ENCODE measurements around the gene PRKAA1.
"Not testable (repeated sequence)": the region's sequence is repeated elsewhere in the genome, so short reads cannot be mapped to it uniquely, and the experiment has no call there.

PRKAA1 gene

GRCh38 chr5:40735609-40736008 is 62.6 kb downstream of the PRKAA1 start:
- in situ Hi-C loops (cut with MboI; ENCODE audit: low sequenced_read_pairs), result loop anchor here (25.0 kb wide), 1 partner anchor 1148 kb away; no protein-coding TSS in a partner anchor

- in situ Hi-C loops (cut with MboI; ENCODE audit: low sequenced_read_pairs), result loop anchor here (25.0 kb wide), 1 partner anchor 1148 kb away; no protein-coding TSS in a partner anchor
These were observed 63.2 kb downstream of the PRKAA1 start for GRCh38 chr5:40734986-40735385.

GRCh38 chr5:40733879-40734563 is 64.2 kb downstream of the PRKAA1 start:
- in situ Hi-C loops (cut with MboI; ENCODE audit: low sequenced_read_pairs), result loop anchor here (25.0 kb wide), 1 partner anchor 1147 kb away; no protein-coding TSS in a partner anchor

GRCh38 chr5:40733434-40733833 is 64.7 kb downstream of the PRKAA1 start:
- in situ Hi-C loops (cut with MboI; ENCODE audit: low sequenced_read_pairs), result loop anchor here (25.0 kb wide), 1 partner anchor 1146 kb away; no protein-coding TSS in a partner anchor

- in situ Hi-C loops (cut with MboI; ENCODE audit: low sequenced_read_pairs), result not testable (repeated sequence)
These were observed 75.7 kb downstream of the PRKAA1 start for GRCh38 chr5:40722497-40722911.

- in situ Hi-C loops (cut with MboI; ENCODE audit: low sequenced_read_pairs), result no loop called here
These were observed 78.1 kb downstream of the PRKAA1 start for GRCh38 chr5:40720069-40720468.

- in situ Hi-C loops (cut with MboI; ENCODE audit: low sequenced_read_pairs), result no loop called here
These were observed 80.9 kb downstream of the PRKAA1 start for GRCh38 chr5:40717281-40717680.

- in situ Hi-C loops (cut with MboI; ENCODE audit: low sequenced_read_pairs), result no loop called here
These were observed 81.6 kb downstream of the PRKAA1 start for GRCh38 chr5:40716590-40716989.

- in situ Hi-C loops (cut with MboI; ENCODE audit: low sequenced_read_pairs), result no loop called here
These were observed 82.2 kb downstream of the PRKAA1 start for GRCh38 chr5:40716000-40716399.

GRCh38 chr5:40714001-40714400 is 84.2 kb downstream of the PRKAA1 start:
- in situ Hi-C loops (cut with MboI; ENCODE audit: low sequenced_read_pairs), result no loop called here

GRCh38 chr5:40710575-40710974 is 87.6 kb downstream of the PRKAA1 start:
- in situ Hi-C loops (cut with MboI; ENCODE audit: low sequenced_read_pairs), result not testable (repeated sequence)

Measured in HL-60/S4 treated with retinoic acid at 250 ng/mL for 4 days and 3 days (cell line).